ENCODE measurements around the gene UQCRC1.
A peak's percentile ranks its signal among the peaks of the same experiment; 100 is the strongest.

Gene UQCRC1

DNA sequence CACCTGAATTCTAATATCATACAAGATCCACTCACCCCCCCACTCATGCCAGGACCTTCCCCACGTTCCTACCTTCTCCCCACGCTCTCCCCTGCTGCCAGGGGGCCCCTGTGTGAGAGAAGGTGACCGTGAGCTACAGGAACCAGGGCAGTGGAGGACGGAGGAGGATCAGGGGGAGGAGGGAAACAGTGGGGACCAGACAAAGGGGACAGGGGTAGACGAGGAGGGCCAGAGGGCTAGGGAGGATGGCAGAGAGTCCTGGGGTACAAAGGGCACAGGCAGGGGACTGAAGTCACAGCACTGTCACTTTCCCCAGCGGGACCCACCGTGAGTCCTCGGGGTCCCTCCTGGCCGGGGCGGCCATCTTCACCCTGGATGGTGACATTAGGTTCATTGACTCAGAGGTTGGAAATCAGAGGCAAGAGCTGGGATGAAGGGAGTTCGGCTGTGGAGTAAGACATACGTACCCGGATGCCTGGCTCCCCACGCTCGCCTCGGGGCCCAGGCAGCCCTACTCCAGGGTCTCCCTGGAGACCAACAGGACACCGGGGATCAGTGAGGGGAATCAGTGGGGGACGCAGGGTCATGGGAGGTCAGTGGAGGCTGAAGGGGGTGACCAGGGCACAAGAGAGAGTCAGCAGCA is 39.5 kb downstream of the UQCRC1 start:
- no peak for DNase-seq

- no peak for DNase-seq
Measured at GRCh38 chr3:48569400-48569799, 40.0 kb downstream of the UQCRC1 start.

DNA sequence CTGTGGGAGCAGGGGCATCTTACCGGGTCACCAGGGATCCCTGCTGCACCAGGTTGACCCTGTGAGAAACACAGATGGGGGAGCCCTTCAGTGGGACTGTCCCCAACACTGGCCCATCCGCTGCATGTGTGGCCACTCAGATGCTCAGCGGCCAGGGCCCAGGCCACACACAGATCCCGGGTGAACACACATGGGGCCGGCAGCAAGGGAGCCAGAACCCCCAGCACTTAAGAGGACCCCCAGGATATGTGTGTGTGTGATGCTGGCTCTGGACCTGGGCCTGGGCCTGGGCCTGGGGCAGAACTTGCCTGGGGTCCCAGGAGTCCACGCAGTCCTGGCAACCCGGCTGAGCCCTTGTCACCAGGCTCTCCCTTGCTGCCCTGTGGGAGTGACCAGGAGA is 41.0 kb downstream of the UQCRC1 start:
- no peak for DNase-seq

DNA sequence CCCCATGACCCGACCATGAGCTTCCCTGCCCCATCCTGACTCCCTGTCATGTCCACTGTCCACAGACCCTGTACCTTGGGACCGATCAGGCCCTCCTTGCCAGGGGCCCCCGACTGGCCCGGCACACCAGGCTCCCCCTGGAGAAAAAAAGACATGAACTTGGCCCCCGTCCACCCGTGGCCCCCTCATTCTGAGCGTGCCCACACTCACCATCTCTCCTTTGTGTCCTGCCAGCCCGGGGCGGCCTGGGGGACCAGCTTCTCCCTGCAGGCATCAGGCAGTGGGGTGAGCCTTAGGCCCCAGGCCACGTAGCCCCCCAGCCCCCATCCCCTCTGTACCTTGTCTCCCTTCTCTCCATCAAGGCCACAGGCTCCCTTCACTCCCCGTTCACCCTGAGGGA is 41.9 kb downstream of the UQCRC1 start:
- no peak for DNase-seq

GRCh38 chr3:48567090-48567489 is 42.4 kb downstream of the UQCRC1 start:
- no peak for DNase-seq

DNA sequence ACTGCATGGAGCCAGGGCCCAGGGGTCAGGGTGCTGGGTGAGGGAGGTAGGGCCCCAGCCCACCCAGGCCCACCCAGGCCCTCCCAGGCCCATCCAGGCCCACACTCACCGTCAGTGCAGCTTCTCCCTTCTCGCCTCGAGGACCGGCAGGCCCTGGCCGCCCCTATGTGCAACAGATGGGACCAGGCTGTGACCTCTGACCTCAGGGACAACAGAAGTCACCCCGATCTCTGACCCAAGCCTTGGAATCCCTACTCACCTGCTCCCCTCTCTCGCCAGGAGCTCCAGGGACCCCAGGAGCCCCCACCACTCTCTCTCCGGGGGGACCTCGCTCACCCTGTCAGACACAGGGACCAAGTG is 43.1 kb downstream of the UQCRC1 start:
- DNase-seq, result no peak

GRCh38 chr3:48565591-48566400 is 43.6 kb downstream of the UQCRC1 start:
- DNase-seq, result peak; percentile 4

DNA sequence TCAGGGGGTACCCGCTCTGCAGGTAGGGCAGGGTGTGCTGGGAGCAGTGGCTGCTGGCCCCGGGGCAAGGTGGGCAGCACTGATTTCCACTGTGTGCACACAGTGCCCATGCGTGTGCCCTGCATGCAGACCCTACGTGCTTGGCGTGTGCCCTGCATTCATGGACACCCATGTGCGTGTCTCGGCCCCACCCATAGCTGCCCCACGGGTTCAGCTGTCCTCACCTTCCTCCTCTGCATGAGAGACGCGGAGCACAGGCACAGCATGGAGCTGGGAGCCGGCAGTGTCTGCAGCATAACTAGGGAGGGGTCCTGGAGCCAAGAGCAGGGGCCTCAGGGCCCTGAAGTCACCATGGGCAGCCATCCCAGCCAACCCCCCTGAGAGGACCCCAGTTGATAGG is 44.3 kb downstream of the UQCRC1 start:
- DNase-seq, result no peak

DNA sequence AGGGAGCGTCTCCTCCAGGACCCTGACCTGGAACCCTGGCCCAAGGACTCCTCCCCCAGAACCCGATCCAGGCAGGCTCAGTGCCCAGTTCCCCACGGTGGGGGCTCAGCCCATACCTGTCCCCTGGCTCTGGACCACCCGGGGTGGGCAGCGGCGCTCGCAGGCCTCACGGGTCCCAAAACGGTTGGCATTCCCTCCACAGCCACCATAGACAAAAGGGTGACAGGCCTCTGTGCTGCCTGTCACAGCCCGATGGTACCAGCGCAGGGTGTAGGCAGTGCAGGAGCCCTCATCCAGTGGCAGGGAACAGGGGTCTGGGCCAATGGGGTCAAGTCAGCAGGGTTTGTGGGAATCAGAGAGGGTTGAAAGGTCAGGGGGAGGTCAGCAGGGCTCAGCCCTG is 44.8 kb downstream of the UQCRC1 start:
- no peak for DNase-seq

GRCh38 chr3:48564022-48564421 is 45.4 kb downstream of the UQCRC1 start:
- peak; percentile 11 for DNase-seq

DNA sequence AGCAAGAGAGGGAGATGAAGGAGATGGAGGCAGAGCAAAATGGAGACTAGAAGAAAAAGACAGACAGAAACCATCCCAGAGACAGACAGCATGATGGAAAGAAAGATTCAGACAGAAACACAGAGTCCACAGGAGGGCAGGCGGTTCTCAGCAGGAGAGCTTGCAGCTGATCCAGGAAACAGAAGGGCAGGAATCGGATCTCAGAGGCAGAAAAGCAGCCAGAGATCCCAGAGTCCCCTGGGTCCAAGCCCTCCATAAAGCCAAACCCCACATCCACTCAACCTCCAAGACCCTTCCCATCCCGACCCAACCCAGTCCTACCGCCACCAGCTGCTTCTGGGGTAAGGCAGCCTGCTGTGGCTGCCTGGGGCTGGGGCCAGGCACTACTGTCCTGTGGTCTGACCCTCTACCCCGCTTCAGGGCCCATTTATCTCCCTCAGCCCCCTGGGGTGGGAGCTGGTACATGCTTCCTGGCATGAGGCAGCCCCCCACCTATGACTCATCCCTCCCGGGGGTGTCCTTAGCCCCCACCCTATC is 46.0 kb downstream of the UQCRC1 start, which contains the start of gene UCN2:
UCN2 (minus strand) TSS at position 400 of the 537 bp plus-strand sequence. CDS start 657 bp downstream, outside the sequence.
- DNase-seq, result peak; percentile 63

DNA sequence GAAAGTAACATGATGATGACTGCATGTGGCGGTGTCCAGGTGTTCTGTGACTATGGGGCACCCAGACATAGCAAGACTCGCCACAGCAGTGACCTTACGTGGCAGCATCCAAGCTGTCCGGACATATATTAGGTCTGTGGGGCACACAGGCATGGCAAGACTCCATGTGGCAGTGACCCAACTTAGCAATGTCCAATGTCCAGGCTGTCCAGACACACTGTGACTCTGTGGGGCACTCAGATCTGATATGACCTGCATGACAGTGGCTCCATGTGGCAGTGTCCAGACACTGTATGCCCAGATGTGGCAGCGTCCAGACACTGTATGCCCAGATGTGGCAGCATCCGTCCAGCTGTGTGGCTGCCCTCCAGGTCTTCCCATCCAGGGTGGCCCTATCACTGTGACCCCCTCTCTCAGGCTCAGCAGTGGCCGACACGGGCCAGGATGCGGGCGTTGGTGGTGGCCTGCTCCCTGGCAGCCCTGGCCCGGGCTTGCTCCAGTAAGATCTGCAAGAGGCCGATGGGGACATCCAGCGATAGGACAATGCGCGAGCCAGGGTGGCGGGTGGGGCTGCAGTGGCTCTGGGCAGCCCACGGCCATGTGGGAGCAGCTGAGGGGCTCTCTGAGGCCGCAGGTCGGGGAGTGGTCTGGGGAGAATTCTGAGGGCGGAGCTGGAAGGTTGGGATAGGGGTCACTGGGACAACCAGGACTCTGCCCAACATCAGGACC is 46.9 kb downstream of the UQCRC1 start:
- no peak for DNase-seq

DNA sequence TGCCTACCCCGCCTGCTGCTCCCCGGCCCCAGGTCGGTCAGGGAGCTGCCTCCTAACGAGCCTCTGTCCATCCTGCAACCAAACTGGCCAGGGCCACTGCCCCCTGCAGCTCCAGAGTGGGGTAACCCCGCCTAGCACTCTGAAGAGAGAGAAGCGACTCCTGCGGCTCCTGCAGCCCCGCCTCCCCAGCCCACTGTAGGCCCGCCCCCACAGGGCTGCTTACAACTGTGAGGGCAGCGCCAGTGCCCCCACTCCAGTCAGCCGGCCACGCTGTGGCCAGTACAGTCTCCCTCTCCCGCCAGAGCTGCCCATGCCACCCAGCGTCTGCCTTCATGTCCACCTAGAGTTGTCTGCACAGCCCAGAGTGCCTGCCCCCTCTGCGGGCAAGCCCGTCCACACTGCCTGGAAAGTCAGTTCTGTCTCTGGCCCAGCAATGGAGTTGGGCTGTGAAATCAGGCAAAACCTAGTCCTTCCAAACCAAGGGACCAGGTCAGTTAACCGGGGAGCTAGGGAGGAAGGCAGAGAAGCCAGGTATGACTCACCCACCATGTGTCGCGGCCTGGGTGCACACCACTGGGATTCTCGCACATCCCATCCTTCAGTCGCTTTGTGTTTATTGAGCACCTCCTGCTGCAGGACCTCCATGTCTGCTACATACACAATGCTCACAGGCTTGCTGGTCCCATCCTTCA is 48.3 kb downstream of the UQCRC1 start:
- peak; percentile 20 for DNase-seq

DNA sequence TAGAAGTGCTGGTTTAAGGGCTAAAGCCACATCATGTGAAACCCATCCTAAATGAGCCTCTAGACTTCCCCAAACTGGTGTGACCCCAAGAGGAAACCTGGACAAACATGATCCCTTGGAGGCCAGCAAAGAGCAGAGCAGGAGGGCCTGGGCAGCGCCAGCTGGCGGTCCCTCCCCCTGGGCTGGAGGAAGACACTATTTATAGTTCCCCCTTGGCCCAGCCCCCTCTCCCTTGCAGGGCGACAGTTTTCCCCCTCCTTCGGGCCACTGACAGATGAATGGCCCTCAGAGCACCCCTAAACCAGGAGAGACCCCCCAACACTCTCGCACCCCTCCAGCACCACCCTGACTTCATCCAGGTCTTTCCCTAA is 48.8 kb downstream of the UQCRC1 start:
- DNase-seq, result peak; percentile 36

GRCh38 chr3:48558493-48559134 is 50.8 kb downstream of the UQCRC1 start:
- DNase-seq, result no peak

DNA sequence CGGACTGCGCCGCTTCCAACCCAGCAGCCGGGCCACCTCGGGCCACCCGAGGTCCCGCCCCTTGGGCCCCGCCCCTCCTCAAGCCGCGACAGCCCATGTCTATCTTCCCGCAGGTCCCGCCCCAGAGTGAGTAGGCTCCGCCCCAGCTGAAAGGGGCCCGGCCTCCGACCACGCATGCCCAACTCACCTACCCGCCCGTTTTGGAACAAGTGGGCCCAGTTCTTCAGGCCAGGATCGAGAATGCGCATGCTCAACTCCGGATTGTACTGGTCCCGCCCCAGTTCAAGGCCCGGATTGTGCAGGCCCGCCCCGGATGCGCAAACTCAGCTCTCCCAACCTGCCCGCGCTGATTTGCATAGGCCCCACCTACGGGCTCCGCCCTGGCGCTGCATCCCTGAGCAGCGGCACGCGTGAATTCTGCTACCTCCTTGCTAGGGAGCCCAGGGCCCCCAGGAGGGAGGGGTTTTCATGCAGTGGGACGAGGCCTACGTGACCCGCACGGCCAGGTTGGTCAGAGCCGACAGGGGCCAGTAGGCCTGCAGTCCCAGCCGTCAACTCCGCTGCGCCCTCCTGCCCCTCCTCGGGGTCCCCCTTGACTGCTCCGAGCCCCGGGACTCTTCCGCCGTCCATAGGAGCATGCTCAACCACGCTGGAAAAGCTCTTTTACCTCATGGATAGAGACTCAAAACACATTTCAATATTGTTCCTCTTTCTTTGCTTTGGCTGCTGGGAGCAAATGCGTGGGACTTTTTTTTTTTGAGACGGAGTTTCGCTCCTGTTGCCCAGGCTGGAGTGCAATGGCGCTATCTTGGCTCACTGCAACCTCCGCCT is 52.4 kb downstream of the UQCRC1 start, which contains the start of gene PFKFB4:
PFKFB4 (minus strand) TSS at position 8 of the 831 bp plus-strand sequence. CDS start 26 bp downstream, outside the sequence.
- peak; percentile 97 for DNase-seq

- no peak for DNase-seq
Measured at GRCh38 chr3:48555949-48556795, 53.3 kb downstream of the UQCRC1 start.

GRCh38 chr3:48555231-48555948 is 54.1 kb downstream of the UQCRC1 start:
- DNase-seq, result no peak
